HG02623 (cell line): ENCODE measurements around the gene USP6.
"Not testable (repeated sequence)": the region's sequence is repeated elsewhere in the genome, so short reads cannot be mapped to it uniquely, and the experiment has no call there.

ENCODE experiments used
- ATAC-seq: cut with Tn5 transposase; IDR thresholded peaks from one replicate; pipeline ENCODE4 v1.9.1; 2021; ENCODE audit warnings: moderate library complexity; ENCODE audit not compliant: unreplicated experiment

Gene USP6

DNA sequence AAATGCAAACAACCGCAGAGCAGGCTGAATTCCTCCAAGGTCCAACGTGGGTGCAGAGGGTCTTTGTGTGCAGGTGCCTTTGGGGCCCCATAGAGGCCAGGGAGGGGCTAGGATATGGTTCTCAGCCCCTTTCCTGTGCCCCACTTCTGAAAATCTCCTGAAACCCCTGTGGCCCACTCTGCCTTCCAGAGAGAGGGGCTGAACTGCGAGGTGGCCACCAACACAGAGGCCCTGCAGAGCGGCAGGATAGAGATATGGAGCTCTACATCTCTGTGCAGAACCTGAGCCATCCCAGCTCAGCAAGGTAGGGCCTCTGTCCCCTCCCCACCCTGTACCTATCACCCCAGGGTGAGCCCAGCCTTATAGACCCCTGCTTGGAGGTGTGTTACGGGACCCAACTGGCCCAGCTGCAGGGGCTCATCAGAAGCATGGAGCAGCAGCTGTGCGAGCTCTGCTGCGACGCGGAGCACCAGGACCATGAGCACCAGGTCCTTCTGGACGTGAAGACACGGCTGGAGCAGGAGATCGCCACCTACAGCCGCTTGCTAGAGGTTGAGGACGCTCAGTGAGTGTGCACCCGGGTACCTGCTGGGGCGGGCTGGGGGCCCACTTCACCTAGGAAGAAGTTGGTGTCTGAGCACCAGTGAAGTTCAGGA is 5.5 kb downstream of the USP6 start:
- ATAC-seq, result no peak

DNA sequence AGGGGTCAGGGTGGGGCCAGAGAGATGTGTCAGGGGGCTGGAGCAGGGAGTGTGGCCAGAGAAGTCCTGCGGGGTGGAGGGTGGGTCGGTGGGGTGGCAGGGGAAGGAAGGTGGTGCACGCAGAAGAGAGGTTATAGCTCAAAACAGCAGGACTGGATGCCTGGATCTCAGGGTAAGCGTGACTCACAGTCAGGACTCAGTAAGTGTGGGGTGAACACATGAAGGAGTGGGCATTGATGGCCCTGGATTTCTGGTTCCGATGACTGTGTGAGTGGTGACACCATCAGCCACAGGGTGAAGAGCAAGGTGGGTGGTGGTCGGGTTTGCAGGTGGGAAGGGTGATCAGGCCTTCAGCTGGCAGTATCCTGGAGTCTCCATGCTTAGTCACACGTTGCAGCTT is 6.2 kb downstream of the USP6 start:
- ATAC-seq, result not testable (repeated sequence)

DNA sequence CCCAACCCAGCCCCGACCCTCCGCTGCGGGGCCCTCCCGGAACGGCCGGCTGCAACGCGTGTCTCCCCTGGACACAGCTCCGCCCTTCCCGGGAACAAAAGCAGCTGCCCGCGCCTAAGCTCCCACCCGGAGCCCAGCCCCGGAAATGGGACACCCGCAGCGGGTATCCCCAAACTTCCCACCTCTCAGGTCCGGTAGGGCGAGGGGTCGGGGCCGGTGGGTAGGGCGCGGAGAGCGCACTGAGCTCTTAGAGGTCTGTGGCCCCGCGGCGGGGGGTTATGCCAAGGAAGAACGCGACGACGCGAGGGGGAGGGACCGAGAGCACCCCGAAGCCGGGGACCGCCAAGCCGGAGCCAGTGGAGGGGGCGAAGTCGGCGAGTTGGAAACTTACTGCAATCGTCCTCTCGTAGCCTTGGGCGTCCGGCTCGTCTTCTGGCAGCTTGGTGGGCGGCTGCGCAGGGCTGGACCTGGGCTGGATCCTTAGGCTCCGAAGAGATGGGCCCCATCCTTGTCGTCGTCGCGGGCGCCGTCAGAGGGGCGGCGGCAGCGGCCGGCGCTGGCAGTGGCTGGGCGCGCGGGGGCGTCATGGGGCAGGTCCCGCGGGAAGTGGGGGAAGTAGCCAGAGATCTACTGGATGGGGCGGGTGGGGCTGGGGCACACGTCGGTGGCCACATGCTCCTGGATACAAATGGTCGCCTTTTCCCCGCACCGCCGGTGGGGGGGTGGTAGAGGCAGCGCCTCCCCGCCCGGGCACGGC is 6.9 kb downstream of the USP6 start:
- no peak for ATAC-seq

DNA sequence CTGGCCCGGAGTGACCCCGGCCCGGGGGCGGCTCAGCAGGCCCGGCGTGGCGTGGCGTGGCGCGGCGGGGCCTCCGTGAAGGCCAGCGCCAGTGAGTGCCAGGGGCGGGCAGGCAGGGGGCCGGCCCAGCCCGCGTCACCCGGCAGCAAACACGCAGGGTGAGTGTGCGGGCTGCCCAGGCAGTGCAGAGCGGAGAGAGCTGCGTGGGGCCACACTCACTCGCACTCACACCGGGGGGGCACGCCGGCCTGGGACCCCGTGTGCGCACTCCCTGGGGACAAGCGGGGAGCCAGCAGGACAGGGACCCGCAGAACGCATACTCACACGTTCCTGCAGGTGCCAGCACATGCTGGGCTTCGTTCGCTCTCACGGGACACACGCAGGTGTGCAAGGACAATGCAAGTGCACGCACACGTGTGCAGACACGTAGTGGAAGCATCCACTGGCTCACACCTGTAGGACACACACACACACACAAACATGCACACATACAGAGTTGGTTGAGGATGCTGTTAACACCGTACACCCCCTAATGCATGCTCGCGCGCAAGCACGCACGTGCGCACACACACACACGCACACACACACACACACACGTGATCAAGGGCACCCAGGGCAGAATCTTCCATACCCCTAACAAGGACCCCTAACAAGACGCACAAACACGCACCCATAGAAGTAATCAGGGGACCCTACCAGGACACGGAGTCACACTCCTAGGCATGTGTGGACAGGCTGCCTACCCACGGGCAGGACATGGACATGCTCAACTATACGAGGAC is 7.7 kb downstream of the USP6 start:
- no peak for ATAC-seq

DNA sequence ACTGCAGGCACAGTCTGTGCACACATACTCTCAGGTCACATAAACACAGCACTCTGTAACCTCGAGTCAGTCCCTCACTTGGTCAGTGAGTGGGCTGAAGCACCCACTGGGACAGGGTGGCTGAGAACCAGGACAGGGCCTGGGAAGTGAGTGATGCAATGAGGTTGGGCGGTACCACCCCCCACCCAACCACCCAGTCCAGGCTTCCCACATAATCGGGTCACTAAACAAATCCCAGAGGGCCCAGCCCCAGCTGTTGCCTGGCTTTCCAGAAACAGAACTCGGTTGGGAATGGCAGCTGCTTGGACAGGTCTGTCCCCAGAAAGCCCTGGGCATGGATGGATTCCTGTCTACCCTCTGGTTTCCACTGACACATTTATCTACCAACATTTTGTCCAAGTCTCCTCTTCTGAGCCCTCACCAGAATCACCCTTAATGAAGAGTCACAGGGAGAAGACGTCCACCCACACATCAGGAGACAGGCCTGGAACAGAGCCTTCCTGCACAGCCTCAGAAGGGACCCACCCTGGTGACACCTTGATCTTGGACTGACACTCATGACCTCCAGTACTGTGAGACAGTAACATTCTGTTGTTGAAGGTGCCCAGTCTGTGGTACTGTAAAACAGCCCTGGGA is 8.4 kb downstream of the USP6 start:
- ATAC-seq, result not testable (repeated sequence)

DNA sequence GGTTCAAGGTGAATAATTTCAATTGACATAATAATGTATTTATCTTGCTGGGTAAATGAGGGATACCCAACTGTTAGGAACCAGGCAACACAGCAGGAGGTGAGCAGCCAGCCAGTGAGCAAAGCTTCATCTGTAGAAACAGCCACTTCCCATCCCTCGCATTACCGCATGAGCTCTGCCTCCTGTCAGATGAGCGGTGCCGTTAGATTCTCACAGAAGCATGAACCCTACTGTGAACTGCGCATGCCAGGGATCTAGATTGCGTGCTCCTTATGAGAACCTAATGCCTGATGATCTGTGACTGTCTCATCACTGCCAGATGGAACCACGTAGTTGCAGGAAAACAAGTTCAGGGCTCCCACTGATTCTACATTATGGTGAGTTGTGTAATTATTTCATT is 9.1 kb downstream of the USP6 start:
- not testable (repeated sequence) for ATAC-seq

DNA sequence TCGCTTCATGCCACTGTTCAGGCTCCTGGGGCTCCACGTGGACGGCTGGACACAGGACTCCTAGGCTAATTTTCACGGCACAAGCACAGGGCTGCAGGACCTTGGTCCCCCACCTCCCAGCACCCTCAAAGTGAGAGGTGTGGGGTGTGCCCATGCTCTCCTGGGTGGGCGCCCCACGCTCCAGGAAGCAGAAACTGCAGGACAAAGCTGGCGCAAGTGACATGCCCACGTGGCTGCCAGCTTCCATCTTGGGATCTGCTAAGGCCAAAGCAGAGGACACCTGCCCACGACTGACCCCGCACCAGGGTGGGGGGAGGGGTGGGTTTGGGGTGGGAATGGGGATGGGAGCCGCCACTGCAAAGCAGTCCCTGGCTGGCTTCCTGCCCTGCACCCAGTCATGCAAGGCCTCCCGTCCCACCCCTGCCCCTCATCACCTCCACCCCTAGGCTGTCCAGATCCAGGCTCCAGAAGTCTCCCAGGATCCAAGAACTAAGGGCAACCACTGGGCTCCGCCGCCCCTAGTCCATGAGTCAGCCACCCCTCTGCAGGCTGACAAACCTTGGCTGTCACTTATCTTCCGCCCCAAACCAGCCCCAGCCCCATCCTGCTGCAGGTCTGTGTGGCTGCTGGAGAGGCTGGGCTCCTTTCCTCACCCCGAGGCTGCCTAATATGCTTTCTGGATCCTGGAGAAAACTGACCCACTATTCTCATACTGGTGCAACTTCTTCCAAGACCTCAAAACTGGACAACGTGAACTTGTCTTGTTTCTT is 11.1 kb downstream of the USP6 start:
- no peak for ATAC-seq

DNA sequence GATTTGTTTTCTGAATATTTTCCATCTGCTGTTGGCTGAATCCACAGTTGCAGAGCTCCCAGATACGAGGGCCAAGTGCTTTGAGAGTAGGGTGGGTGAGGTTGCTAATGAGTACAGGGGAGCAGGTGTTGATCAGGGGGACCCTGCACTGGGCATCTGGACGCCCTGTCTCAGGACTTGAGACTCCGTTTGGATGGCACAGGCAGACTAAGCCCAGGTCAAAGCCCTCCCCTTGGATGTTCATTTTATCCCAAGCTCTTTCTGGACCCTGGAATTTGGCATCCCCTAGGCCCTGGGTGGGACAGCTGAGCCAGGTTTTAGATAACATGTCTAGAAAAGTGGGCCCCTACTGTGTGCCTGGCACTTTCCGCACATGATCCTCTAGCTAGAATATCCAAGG is 12.1 kb downstream of the USP6 start:
- ATAC-seq, result no peak

DNA sequence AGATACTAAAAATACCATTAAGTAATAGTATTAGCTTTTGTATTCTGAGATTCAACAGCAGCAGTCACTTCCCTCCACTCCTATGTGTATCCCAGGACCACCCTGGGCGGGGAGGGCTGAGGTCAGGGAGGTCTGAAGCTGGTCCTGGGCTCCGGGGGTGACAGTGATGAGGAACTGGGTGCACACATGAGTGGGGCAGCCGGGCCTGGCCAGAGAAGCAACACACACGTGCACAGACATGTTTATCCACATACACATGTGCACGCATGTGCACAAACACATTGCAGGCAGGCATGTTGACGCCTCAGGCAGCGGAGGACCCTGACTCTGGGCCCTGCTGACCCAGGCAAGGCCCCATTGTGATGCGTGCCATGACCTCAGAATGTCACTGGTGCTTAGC is 12.6 kb downstream of the USP6 start:
- ATAC-seq, result not testable (repeated sequence)

DNA sequence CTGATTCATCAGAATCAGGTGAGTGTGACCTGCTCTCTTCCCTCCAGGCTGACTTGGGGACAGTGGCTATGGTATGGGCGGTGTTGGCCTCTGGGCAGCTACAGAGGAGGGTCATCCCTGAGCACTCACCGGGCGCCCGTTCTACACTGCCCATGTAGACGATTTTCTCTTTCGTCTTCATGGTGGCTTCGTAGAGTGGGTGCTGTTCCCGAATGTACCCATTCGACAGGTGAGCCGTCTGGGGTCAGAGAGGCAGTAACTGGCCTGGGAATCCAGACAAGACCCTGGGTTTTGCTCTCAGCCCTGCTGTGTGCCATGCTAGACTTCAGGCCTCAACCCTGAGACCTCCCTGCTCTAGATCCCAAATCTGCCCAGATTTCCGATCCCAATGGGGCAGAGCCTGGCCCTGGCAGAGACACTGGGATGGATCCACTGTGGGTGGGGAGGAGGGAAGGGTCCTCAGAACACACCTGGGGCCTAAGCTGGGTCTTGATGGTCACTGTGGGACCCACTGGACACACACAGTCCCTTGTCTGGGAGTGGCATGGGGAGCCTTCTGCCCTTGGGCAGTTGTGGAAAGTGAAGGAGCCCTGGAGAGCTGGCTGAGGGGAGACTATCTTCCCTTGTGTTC is 13.2 kb downstream of the USP6 start:
- no peak for ATAC-seq

DNA sequence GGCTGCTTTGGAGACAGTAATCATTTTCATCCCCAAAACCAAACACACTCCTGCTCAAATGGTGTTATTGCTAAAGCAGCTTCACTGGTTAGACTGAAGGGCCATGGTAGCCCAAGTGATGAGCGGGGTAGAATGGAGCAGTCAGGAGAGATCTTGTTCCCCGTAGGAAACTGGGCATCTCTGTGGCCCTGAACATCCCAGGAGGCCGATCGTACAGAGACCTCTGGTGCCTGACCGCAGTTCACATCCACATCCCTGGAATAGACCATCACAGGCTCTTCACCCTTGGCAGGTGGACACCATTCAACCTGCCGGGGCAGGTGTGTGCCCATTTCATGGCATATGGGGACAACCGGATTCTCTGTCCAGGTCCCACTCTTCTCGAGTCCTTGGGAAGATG is 13.9 kb downstream of the USP6 start:
- ATAC-seq, result not testable (repeated sequence)

DNA sequence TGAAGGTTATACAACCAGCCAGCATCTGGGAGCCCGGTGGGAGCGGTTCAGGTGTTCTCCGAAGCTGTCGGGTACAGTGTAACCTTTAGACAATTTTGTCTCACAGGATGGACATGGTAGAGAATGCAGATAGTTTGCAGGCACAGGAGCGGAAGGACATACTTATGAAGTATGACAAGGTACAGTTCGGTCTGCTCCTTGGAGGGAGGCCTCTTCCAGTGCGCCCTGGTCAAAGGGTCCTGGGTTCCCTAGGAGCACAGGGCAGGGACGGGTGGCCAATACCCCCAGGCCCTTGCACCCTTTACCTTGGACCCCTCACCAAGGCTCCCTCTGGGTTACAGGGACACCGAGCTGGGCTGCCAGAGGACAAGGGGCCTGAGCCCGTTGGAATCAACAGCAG is 14.4 kb downstream of the USP6 start:
- not testable (repeated sequence) for ATAC-seq

DNA sequence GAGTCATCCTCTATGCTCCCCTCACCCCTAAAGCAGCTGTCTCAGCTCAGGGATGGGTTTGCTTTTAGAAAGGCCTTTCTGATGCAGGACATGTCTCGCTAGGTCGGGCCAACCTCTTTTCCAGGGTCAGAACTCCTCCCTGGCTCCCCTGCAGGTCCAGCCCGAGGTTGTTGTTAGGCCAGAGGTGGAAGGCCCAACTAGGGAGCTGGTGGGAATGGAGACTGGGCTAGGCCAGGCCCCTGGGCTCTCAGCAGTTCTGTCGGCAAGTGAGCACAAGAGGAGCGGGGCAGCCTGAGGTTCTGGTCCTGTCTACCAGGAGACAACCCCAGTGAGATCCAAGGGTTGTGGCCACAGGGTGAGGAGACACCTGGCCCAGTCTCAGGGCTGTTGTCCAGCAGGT is 14.9 kb downstream of the USP6 start:
- not testable (repeated sequence) for ATAC-seq

DNA sequence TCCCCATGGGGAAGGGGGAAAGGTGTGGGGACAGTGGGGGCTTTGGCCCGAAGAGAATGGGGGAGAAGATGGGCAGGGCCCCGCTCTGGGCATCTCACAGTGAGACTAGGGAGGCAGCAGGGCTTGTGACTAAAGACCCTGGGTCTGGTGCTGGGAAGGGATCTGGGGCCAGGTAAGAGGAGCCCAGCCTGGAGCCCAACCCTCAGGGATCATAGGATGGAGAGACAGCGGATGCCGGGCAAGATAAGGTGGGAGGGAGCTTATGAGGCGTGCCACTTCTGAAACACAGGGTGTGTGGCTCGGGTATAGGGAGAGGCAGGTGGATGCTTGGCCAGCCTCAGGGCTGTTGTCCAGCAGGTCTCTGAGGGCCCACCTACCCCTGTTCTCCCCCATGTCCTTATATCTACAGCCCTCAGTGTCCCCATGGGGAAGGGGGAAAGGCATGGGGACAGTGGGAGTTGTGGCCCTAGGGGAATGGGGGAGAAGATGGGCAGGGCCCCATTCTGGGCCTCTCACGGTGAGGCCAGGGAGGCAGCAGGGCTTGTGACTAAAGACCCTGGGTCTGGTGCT is 15.4 kb downstream of the USP6 start:
- ATAC-seq, result no peak

DNA sequence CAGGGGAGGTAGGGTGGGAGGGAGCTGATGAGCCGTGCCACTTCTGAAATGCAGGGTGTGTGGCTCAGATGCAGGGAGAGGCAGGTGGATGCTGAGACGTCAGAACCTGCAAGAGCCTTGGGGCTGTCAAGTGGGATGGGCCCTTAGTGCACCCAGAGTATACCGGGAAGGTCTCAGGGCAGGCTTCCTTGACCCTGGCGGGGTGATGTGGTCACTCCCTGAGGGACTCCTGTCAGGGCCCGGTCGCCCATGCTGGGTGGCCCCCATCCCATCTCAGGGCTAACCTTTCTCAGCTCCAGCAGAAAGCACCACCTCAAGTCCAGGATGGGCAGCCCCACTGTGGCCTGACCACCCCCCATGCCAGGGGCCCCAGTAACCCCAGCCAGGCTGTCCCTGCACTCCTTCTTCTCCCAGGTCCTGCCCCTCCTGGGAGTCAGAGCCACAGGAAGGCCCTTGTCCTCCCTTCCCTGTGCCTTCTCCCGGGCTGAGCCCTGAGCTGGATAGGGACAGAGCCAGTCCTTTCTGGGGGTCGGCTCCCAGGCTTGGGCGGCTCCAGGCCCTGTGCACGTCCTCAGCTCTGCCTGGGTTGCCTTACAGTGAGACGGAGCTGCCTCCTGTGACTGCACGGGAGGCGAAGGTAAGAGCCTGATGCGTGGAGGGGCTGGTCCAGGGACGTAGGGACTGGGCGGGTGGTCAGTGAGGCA is 16.1 kb downstream of the USP6 start:
- not testable (repeated sequence) for ATAC-seq

DNA sequence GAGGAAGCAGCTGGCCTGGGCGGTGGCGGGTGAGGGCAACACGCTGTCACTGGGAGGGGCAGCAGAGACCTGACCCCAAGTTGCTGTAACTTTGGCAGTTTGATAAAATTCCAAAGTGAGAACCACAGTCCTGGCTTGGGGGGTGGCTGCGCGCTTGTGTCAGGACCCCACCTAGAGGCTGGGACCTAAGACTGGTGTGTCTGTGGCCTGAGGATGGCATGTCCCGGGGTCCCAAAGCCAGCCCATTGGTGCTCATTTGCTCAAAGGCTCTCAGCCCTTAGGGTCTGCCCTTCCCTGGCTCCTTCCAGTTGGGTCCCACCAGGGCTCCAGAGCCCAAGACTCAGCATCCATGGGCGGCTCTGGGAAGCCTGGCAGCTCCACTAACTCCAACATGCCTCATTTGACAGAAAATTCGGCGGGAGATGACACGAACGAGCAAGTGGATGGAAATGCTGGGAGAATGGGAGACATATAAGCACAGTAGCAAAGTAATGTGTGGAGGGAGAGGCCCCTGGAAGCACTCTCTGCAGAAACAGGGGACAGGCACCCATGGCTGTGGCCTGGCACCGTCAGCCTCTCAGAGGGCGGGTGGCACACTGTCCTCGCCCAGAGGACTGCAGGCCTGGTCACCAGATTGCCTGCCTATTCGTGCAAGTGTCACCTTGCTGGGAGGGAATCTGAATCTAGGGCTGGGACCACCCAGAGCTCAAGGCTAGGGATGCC is 16.8 kb downstream of the USP6 start:
- ATAC-seq, result not testable (repeated sequence)

DNA sequence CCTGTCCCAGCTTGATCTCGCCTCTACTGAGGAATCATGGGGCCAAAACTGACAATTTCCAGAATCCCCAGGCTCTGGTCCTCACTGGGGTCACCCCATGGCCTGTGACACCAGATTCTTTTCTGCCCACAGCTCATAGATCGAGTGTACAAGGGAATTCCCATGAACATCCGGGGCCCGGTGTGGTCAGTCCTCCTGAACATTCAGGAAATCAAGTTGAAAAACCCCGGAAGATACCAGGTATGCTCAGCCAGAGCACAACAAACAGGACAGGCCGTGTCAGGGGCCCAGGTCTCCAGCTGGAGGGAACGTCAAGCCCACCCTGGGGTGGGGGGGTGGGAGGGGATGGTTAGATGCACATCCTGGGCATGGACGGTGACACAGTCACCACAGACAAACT is 17.5 kb downstream of the USP6 start:
- no peak for ATAC-seq

DNA sequence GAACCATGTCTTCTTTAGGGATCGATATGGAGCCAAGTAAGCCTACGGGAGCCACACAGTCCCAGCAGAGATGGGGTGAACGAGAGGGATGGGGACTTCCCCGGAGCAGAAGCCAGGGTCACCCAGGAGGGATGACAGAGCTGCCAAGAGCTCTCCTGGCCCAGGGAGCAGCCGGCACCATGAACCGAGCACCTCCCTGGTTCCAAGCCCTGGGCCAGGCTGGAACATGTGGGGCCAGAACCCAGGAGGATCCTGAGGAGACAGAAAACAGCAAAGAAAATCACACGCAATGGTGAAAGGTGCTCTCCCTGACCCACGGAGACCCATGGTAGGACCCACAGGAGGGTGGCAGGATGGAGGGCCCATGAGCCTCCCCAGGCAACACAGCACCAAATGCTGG is 18.1 kb downstream of the USP6 start:
- ATAC-seq, result not testable (repeated sequence)

DNA sequence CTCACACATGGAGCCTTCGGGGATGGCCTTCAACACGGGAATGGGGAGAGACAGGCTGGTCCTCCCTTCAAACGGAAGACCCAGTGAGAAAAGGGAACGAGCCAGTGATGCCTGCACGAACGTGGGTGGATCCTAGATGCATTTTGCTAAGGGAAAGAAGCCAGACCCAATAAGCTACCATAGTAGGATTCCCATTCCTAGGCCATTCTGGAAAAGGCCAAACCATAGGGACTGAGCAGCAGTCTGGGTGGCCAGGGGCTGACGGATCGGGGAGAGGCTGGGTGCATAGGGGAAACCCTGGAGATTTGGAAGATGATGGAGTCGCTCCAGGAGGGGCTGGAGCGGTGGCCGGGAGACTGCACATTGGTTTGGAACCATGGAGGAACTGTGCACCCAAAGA is 18.7 kb downstream of the USP6 start:
- ATAC-seq, result not testable (repeated sequence)
